ENCODE data around the gene WT1.

Gene WT1

DNA sequence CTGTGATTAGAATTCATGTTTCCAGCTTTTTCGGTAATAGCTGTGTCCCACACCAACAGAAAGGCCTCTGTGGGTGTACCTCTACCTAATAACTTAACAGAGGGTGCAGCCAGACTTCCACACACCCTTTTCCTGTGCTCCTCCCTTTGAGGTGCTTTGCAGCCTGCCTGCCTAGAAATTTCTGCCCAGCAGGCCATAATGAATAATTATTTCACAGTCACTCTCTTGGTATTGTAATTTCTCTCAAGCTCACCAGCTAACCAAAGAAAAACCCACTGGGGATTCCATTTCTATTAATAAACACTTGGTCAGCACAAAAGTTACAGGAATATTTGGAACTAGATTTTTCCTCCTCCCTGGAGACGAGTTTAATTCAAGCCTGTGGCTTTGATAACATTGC is 13.3 kb downstream of the WT1 start:
- no peak for DNase-seq (ENCODE audit: low read depth in 2 of 2)

DNA sequence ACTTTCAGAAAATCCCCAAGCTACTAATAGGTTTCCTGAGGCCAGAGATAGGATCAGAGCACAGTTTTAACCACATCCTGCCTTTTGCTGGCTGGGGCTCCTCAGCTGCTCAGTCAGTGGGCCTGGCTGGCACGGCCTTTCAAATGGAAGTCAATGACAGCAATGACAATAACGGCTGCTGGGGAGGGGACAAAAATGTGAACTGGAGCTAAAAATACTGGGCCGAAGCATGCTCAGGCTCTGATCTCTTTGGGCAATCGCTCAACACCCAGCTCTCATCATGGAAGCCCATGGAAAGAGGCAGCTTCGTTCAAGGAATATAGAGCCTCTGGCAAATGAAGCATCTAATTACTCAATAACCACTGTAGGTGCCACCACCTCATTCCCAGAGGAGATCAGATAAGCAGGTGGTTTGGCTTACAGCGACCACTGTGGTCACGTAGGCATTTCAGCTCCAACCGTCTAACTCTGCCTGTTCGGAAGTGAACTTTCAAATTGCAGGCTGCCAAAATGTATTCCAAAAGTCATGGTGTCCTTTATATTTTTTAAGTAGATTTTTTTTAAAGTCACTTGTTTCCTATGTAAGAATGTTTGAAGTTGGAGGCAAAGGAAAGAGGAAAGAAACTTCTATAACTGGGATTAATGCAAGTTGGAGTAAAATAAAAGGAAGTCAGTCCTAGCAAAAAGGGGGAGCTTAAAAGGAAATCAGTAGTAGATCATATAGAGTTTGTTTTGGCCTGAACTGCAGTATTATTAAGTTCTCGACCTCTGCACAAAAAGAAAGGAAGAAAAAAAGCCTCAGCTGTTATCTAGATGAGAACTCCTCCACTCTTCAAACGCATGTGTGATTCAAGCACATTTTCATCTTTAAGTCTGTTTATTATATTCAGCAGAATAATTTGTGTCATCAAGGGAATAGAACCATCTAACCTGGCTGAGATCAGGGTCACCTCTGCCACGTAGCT is 14.1 kb downstream of the WT1 start:
- DNase-seq (ENCODE audit: low read depth in 2 of 2): no peak

DNA sequence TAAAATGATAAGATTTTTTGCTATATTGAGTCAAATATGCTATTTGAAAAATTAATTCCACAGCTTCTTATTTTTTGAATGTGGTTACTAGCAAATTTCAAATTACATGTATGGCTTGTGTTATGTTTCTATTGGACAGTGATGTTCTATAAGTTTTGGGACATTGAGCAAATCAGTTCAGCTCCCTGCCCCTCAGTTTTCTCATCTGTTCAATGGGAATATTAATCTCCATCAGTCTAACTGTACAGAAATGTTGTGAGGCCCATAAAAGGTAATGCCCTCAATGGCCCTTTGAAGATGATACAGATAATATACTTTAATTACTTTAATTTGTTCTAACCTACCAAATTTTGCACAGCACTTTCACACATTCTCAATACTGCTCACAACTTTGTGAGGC is 15.2 kb downstream of the WT1 start:
- no peak for DNase-seq (ENCODE audit: low read depth in 2 of 2)

DNA sequence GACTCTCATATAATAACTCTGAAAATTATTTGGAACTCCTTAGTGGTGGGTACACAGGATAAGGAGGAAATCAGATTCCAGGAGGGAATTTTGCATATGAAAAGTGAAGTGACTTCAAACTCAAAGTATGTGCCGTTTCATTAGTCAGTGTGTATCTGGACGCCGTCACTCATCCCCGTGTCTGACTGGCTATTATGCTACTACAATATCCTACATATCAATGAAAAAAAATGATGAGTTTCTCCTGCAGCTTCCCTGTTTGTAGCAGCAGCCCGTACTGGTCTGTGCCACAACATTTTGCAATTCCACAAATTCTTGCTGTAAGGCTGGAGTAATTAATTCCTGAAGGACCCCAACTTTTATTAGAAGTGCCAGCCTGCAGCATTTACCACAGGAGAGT is 16.5 kb downstream of the WT1 start:
- DNase-seq (ENCODE audit: low read depth in 2 of 2): no peak

DNA sequence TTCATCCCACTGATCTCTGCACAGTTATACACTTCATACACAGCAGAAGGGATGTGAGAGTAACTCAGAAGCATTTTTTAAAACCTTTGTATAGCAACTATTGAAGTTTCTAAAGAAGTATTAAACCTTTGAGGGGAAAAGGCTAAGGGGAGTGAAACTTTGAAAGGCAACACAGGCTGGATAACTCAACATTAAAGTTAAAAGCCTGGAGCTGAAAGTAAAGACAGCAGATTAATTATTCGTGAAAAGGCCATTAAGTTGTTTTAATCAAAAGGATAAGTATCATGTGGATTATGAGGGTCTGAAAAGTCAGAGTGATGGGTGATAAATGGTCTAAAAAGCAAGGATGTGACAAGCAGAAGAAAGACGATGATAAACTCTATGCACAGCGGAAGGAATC is 17.5 kb downstream of the WT1 start:
- no peak for DNase-seq (ENCODE audit: low read depth in 2 of 2)

DNA sequence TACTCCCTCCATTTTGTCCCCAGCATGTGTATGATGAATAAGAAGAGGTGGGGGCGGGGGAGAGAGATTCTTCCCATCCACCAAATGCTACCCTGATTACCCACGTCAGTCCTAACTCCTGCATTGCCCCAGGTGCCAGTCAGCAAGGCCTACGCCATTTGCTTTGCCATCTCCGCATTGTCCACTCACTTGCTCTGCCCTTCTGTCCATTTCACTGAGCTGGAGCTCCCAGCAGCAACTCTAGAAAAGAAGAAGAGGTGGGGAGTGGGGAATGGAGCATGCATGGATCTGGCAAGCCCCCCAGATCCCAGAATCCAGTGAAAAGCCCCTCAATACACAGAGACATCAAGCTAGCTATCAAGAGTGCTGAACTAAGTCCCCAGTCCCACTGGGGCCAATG is 19.0 kb downstream of the WT1 start:
- no peak for DNase-seq (ENCODE audit: low read depth in 2 of 2)

DNA sequence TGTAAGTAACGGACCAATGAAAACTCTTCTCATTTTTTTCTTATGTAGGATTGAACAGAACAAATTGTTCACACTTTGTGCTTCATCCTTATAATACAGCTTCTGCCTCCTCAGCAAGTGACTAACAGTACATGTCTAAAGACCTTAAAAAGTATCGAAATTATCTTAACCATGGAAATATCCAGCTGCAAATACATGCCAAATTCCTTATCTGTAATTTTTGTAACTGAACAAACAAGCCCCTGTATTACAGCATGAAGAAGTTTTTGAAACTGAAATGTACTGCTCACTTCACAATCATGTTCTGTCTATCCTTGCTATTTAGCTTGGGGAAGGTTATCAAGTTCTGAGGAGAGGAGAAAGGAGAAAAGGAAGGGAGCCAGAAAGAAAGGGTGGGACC is 20.4 kb downstream of the WT1 start:
- no peak for DNase-seq (ENCODE audit: low read depth in 2 of 2)

DNA sequence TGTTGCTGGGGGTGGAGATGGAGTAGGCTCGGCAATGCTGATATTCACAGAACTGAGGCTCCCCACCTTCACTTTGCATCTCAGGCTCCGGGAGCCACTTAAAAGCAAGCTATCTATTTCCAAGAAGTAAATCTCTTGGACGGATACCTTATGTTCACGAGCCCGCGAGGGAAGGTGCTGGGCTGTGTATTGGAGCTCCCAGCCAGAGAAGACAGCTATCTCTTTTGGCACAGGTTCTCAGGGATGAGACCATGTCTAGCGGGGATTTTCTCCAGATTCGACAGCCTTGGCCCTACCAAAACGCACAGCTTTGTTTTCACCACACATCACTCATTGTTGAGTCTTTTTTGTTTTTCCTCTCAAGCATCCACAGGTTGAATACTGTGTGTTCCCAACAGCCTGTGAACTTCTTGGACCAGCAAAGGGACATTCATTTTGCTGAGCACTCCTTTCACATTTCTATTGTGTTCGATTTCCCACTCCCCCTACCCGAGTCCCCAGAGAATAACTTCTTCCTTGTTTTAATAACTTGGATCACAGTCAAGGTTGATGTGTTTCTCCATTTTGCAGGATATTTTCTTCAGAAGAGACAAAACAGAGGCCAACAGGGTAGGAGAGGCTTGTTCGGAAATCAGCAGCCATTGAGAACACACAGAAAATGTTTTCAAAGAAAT is 23.3 kb downstream of the WT1 start:
- DNase-seq (ENCODE audit: low read depth in 2 of 2): no peak

DNA sequence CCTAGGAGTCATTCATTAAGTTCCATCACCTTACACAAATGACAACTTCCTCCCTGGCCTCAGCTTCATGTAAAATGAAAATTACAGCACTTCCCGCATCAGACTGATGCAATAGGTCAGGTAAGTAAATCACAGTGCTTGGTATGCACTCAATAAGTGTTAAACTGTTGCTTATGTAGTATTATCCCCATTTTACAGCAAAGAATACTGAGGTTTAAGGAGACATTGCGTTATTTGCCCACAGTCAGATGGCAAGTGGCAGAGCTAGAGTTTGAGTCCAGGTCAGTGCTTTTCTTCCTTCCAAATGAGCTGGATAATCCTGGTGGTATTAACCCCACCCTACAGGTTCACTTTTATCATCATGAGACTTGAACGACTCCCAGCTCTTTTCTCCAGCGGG is 29.7 kb downstream of the WT1 start:
- no peak for DNase-seq (ENCODE audit: low read depth in 2 of 2)

DNA sequence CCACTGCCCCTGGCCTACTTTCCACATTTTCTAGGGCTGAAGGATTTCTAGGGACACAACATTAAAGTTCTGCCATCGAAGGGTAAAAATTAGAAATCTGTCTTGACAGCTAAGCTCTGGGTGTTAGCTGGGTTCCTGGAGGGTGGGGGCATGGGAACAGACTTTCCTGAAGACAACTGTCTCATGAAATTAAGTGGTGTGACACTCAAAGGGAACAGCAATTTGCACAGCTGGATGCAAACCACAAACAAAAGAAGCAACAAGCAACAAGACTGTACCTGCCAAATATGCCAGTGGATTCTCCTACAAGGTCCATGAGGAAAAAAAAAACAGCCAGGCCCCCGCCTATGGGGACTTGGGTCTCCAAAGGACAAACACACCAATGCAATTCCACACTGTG is 32.5 kb downstream of the WT1 start:
- DNase-seq (ENCODE audit: low read depth in 2 of 2): no peak

DNA sequence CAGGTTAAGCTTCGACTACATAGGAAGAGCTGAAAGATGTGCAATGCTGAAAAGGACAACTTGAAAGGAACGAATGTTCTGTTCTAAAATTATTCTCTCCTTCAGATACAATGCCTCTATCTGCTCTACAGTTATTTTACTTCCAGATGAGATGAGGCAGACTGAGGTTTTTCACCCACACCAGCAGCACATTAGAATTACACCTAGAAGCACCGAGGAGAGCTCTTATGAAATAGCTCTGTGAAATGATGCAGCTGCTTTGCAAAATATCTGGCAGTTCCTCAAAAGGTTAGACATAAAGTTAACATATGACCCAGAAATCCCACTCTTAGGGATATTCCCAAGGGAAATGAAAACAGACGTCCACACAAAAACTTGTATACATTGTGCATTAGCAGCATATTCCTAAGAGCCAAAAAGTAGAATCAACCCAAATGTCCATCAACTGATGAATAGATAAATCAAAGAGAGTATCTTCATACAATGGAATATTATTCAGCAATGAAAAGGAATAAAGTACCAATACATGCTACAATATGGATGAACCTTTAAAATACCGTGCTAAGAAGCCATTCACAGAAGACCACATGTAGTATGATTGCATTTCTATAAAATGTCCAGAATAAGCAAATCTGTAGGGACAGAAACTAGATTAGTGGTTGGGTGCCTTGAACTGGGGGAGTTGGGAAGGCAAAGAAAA is 34.5 kb downstream of the WT1 start:
- DNase-seq (ENCODE audit: low read depth in 2 of 2): no peak

DNA sequence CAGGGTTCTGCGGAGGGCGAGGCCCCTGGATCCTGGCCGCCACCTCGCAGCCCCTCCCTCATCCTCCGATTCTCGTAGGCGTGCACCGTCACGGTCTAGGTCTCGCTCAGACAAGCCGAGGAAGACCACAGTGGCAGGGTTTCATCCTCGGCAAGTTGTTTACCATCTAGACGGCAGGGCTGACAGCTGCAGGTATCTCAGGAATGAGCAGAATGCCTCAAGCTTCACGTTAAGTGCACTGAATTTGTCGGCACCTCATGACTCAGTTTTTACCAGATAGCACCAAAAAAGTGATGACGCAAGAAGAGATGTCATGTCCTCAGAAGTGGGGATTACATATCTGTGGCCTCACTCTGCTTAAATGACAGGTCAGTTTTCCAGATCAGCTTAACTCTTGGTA is 35.1 kb downstream of the WT1 start:
- no peak for DNase-seq (ENCODE audit: low read depth in 2 of 2)

DNA sequence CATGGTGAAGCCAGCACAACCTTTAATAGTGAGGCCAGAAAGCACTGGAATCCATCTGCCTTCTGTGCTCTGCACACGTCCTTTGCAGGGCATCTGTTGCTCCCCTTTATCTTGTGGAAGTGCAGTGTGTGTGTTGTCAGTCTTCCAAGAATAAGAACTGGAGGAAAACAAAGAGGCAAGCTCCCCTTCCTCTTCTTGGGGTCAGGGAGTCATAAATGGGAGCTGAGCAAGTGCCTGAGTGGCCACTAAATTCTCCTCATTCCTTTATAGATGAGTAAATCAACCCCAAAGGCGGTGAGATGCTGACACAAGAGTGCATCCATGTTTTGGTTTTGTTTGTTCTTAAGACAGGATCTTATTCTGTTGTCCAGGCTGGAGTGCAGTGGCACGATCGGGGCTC is 38.3 kb downstream of the WT1 start:
- no peak for DNase-seq (ENCODE audit: low read depth in 2 of 2)

DNA sequence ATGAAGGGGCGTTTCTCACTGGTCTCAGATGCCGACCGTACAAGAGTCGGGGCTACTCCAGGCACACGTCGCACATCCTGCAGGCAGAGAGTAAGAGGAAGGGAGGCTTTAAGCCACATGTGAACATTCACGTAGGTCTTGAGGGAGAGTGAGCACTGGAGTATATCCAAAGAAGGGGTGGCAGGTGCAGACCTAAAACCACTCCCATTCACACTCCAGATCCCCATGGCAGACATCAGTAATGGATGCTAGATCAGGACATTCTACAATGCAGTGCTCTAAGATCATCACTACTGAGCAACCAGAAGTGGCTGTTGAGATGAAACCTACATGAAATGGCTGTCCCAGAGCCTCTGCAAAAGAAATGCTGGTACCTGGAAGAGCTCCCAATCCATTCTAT is 39.0 kb downstream of the WT1 start:
- DNase-seq (ENCODE audit: low read depth in 2 of 2): no peak

DNA sequence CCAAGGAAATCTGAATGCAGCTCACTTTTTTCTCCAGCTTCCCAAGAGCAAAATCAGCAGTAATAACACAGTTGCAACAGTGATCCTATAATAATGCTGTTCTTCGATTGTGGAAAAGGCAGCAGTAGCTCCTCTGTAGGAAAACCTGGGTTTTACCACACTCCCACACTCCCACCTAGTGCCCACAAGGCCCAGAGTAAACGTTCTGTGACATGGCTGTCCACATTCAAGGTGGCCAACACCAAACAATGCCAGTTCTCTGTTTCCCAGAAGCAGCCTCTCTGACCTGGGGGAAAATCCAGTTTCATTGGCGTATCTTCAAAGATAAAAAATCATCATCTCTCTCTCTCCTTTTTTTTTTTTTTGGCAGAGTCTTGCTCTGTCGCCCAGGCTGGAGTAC is 40.2 kb downstream of the WT1 start:
- DNase-seq (ENCODE audit: low read depth in 2 of 2): no peak

DNA sequence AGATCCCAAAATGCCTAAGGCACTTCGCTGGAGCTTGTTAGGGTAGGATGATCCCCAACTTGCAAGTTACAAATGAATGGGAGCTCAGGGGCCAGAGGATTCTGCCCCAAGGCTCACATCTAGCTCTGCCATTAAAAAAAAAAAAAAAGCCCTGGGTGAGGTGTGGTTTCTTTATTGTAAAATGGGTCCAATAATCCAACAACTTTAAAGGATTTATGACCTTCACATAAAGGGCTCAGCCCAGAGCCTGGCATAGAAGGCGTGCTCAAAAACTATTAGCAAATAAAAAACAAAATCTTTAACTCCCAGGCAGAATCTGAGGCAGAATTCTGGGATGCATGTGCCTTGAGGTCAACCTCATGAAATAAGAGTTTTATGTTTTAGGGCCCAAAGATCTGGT is 42.5 kb downstream of the WT1 start:
- no peak for DNase-seq (ENCODE audit: low read depth in 2 of 2)

DNA sequence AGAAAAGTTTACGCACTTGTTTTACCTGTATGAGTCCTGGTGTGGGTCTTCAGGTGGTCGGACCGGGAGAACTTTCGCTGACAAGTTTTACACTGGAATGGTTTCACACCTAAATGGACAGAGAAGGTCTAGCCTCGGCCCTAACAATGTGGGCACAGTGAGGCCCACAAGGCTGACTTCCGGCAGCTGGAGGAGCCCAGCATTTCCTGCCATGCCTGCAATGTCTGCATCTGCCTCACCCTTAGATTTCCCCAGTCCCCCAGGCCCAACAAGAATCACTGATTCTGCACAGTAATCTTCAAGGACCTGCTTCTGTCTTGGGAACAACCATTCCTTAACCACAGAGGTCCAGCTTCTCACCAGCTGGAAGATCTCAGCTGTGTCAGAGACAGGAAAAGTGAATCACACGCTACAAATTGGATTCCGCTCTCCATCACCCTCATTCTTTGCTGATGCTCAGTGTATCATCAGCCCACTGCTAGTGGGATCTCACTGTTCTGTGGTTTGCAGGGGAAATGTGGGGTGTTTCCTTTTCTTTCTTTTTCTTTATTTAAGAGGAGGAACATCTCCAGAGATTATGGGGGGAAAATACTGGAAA is 43.3 kb downstream of the WT1 start:
- DNase-seq (ENCODE audit: low read depth in 2 of 2): no peak

DNA sequence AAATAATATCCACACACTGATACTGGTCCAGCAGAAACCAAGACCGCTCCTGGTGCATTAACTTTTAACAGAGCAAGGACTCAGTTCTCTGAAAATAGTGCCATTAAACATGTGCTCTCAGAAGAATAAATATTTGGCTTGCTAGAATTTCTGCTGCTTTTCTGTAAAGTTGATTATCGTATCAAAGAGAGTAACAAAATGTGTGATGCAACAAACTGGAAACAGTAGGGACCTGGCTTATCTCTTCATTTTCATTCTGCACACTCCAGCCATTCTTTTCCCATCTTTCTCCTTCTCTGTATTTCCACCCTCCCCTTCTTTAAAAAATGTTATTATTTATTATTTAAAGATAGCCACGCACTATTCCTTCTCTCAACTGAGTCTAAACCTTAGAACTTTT is 43.9 kb downstream of the WT1 start:
- DNase-seq (ENCODE audit: low read depth in 2 of 2): no peak

DNA sequence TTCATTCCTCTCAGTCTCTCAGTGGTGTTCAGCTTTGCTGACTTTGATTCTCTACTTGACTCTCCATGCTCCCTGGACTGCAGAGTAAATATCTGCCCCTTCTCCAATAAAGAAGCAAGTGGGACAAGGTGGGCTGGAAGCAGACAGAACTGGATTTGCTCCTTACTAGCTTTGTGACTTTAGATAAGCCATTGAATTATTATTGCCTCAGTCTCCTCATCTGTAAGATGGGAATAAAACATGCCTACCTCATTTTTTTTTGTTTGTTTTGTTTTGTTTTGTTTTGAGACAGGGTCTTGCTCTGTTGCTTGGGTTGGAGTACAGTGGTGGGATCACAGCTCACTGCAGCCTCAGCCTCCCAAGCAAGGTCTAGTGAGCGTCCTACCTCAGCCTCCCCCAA is 44.6 kb downstream of the WT1 start:
- DNase-seq (ENCODE audit: low read depth in 2 of 2): no peak

DNA sequence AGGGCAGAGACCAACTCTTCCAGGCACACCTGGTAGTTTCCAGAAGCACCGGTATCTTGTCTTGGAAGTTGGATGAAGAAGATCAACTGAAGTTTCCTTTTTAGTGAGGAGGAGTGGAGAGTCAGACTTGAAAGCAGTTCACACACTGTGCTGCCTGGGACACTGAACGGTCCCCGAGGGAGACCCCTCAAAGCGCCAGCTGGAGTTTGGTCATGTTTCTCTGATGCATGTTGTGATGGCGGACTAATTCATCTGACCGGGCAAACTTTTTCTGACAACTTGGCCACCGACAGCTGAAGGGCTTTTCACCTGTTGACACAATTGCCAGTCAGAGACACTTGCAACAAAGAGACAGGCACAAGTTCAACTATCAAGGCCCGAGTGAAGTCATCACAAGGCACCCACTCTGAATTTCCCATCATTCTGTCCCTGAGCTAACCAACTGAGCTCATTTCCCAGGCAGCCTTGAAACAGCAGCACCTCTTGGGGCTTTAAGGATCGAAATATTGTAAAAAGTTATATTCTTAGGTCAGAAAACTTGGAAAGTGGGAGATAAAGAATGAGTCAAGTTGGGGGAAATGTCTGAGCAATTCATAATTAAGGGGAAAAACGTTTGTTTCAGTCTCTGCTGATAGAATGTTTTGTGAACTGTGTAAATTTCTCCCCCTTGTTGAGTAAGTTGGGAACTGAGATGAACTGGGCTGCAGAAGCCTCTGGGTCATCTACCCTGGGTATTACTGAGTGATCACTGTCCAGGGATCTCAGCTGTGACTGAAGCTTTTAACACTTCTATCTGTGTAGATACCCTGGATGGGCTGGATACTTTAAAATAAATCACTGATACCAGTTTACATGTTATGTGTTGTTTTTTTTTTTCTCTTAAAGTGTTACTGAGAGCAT is 46.2 kb downstream of the WT1 start:
- DNase-seq (ENCODE audit: low read depth in 2 of 2): no peak

DNA sequence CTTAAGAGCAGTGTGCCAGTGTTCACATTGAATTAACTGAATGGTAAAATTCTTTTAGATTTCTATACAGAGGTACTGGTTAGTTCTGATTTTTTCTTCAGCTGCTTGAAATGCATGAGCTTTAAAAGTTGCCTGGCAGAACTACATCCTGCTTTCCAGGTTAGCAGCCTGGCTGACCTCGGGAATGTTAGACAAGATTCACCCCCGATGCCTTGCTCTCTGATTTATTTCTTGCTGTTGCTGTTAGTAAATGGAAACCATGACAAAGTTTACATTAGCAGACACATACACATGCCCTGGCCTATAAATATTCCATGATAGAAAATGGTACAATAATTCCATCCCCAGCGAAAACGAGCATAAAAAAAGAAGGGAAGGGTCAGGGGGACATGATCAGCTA is 47.0 kb downstream of the WT1 start:
- no peak for DNase-seq (ENCODE audit: low read depth in 2 of 2)
